HCEC 1CT (cell line): ENCODE data around the gene MEGF11.

ENCODE experiments used
- DNase-seq: peaks from one replicate; pipeline ENCODE4 v3.0.0-alpha.2; 2017

Gene MEGF11

GRCh38 chr15:66237513-66238235, 15.9 kb downstream of the MEGF11 start:
- no peak for DNase-seq

DNA sequence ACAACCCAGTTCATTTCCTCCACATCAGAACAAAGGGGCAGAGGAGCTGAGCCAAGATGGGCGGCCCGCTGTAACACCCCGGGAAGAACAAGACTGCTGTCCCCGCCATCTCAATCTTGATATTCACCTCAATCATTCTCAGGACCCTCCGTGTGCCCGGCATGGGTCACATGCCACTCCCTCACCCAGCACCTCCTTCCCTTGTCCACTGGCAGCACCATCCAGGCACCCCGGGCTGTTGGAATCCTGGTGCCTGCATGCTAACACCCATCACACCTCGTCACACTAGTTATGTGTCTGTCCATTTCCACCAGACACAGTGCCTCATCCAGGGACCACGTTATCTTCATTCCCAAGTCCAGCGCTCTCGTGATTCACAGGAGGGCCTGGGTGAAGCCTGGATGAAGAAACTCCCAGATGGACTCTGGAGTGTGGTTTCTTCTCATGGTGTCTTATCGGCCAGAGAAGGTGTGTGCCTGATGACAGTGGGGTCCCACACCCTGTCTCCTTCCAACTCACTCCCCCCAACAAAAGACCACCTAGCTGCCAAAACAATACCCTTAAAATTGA, 16.7 kb downstream of the MEGF11 start:
- DNase-seq: no peak

DNA sequence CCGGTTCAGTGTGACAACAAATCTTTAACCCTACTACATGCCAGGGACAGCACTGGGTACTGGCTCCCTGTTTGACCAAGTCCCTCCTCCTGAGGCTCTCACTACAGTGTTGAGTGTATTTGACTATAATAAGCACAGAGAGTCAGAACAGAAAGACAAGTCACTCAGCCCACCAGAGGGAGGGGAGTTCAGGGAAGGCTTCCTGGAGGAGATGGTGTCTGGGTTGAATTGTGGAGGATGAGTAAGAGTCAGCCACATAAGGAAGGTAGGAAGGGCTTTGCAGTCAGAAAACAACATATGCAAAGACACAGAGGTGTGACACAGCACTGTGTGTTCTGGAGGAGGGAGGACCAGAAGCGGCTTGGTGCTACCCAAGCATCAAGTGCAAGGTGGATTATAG, 17.7 kb downstream of the MEGF11 start:
- DNase-seq: no peak

- no peak for DNase-seq
Measured at GRCh38 chr15:66234798-66235197, 18.8 kb downstream of the MEGF11 start.

- DNase-seq: peak; percentile 34
Measured at GRCh38 chr15:66233487-66234415, 19.8 kb downstream of the MEGF11 start.

- DNase-seq: no peak
Measured at GRCh38 chr15:66232267-66232625, 21.3 kb downstream of the MEGF11 start.

DNA sequence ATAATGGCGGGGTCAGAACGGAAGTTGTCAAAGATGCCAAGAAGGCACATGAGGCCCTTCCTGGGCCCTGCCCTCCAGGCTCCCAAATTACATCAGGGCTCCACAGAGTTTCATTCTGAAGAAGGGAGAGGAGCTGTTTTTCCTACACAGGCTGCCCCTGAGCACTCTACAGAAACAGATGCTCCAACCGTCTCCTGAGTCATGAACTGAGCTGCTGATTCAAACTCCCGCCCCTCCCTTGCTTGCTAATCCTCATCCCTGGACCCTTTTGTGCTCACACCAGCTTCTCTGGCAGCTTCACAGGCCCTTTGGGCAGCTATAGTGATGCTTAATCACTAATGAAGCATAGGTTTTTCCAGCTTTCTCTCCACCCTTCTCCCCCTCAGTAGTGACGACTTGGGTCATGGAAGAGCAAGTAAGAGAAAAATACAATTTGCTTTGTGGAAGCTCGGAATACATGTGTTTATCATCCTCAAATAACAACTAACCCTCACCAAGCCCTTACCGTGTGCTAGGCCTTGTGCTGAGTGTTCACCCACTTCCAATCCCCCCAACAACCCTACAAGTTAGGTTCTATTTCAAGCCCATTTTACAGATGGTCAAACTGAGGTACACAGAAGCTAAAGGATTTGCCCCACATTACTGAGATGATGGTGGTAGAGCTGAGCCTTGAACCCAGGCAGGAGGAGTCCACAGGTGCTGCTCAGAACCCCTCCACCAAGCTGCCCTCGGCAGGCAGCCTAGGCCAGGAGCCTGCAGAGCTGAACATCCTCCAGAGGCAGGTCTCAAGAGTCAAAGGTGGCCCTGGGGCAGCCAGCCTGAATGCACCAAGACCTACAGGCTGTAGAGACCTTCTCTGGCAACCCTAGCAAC, 21.9 kb downstream of the MEGF11 start:
- peak; percentile 9 for DNase-seq

DNA sequence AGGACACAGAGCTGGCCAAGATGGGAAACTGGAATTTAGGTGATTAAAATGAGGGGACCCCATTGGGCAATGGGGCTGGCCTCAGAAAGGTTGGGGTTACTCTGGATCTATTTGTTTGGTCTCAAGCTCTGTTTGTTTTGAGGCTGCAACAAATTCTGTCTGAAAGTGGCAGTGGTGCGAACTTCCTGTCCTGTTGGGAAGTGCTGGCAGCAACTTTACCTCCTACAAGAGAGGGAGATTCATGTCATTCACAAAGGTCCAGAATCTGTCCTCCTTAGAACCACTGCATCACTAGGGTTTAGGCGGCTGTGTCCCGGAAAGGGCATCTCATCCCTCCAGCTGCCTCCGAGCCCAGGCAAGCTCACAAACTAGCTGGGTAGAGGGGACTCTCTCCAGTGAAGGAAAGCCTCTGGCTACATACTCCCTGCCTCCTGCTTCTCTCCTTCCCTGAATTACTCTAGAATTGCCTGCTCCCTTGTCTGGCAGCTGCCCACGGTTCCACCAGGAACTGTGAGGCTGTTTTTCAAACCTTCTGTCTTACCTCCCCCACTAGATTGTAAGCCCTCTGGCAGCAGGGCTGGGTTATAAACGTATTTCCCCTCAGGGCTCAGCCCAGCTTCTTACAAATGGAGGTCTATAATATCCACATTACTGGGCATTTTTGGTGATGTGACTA, 23.6 kb downstream of the MEGF11 start:
- DNase-seq: no peak

DNA sequence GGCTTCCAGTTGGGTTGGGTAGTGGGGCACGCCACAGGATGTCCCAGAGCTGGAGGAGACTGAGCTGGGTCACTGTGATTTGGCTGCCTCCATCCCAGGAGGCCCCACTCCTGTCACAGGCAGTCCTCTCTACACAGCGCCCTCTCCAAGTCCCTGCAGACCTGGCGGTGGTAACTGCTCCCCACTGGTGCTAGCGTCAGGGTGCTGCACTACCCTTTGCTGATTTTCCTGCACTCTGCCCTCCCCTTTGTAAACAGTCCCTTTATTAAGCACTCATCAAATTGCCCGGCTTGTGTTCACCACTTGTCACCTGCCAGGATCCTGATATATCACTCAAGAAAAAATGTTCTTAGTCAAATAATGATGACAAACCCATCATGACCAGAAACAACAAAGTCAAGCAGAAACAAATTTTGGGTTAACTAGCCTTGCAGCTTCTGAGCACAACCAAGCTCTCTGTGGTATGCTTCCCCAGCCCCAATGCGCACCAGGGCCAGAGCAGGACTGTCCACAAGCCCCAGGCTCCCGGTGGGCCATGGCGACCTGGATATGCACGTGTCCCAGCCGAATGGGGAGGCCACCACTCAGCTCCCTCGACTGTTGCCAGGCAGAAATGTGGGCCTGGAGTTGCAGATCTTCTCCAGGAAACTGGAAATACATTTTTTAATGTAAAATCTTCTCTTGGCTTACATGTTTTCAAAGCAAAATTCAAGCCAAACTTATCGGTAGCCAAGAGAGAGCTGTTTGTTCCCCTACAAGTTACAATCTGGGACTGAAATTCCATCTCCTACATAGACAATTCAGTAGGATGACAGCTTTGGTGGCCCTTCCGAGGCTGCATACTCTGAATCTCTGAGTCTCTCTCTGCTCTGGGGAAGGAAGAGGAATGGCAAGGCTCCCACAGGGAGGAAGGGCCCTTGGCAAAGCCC, 24.5 kb downstream of the MEGF11 start:
- DNase-seq: no peak

DNA sequence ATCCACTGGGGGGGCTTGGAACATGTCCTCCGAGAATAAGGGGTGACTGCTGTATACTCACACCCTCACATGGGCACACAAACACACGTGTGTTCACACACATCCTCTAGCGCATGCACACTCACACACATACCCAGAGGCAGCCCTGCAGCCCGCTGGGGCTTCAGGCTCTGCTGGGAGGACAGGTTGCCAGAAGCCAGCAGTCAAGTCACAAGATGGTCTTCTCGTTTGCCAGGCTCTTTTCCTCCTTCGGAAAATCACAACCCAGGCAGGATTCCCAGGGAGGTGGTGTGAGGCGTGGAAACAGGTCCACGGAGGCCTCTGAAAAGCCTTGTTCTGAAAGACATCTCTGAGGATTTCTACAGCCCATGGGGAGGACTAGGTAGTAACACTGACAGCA, 26.8 kb downstream of the MEGF11 start:
- DNase-seq: no peak

GRCh38 chr15:66225656-66226274, 27.8 kb downstream of the MEGF11 start:
- no peak for DNase-seq

GRCh38 chr15:66224946-66225345, 28.6 kb downstream of the MEGF11 start:
- DNase-seq: no peak

- DNase-seq: no peak
Measured at GRCh38 chr15:66222273-66223198, 31.0 kb downstream of the MEGF11 start.

GRCh38 chr15:66221126-66221525, 32.4 kb downstream of the MEGF11 start:
- DNase-seq: no peak

- no peak for DNase-seq
Measured at GRCh38 chr15:66220601-66221000, 32.9 kb downstream of the MEGF11 start.

- no peak for DNase-seq
Measured at GRCh38 chr15:66219339-66219738, 34.2 kb downstream of the MEGF11 start.

DNA sequence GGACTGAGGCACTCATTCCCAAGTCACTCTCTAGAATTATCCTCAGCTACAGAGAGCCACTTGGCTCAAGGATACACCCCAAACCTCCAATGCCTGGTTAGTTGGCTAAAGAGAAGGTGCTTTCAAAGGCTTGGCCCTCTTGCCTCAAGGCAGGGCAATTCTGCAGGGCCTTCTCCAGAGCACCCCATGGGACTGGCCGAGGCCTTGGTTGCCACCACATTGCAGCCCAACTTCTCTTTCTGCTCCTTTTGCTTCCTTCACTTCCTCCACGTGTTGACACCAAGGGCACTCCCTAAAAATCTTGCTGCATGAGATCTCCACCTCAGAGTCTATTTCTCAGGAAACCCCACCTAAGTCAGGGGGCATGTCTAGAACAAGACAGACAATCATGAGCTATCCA, 36.7 kb downstream of the MEGF11 start:
- no peak for DNase-seq

GRCh38 chr15:66215811-66216210, 37.7 kb downstream of the MEGF11 start:
- DNase-seq: no peak

GRCh38 chr15:66214246-66214645, 39.3 kb downstream of the MEGF11 start:
- DNase-seq: no peak

- DNase-seq: no peak
Measured at GRCh38 chr15:66212563-66212921, 41.0 kb downstream of the MEGF11 start.
